A549 (cell line): Measurements from ENCODE around the gene PSMD8.

Experiments
- CTCF ChIP-seq: fragments of >200 bp; sonication (Bioruptor Twin); formaldehyde crosslinking; IDR thresholded peaks from 3 replicates; pipeline ENCODE4 v1.5.1; 2016
- HDAC2 ChIP-seq: fragments of 200-600 bp; sonication (generic); IDR thresholded peaks from 2 replicates; pipeline ENCODE4 v1.6.1; 2016
- POLR2A ChIP-seq: IDR thresholded peaks from 2 replicates; pipeline ENCODE4 v1.6.1; 2012; ENCODE audit warnings: mild to moderate bottlenecking, low read length
- RAD21 ChIP-seq, 2 experiments: fragments of >200 bp in 1 of 2; sonication (Bioruptor Twin) in 1 of 2; formaldehyde crosslinking in 1 of 2; IDR thresholded peaks in 1 of 2; conservative IDR thresholded peaks in 1 of 2; 2 replicates in 1 of 2; 3 replicates in 1 of 2; pipeline ENCODE4 v1.6.1; 2012 to 2018; ENCODE audit warnings: inconsistent platforms in 1 of 2
- RFX5 ChIP-seq: fragments of 450-650 bp; IDR thresholded peaks from 2 replicates; pipeline ENCODE4 v1.7.1; 2014; ENCODE audit warnings: antibody characterized with exemption, mild to moderate bottlenecking, moderate library complexity
- TFCP2L1 ChIP-seq: fragments of 250-450 bp; sonication (Bioruptor Pico); IDR thresholded peaks from 2 replicates; pipeline ENCODE4 v1.5.0; 2021; ENCODE audit warnings: mild to moderate bottlenecking
- TP53 ChIP-seq: fragments of 250-450 bp; sonication (Bioruptor Pico); IDR thresholded peaks from 2 replicates; pipeline ENCODE4 v1.5.0; 2021; ENCODE audit warnings: mild to moderate bottlenecking, moderate library complexity
- TF ChIP-seq, protein P1 (sequence below): IDR thresholded peaks from 2 replicates; pipeline ENCODE4 v1.6.1; 2012; ENCODE audit warnings: low read depth, borderline replicate concordance

GRCh38 chr19:38385804-38386257 is 11.5 kb downstream of the PSMD8 start:
- TF ChIP-seq CTCF (no peak), POLR2A (no peak), TFCP2L1 (CRISPR knock-in tag) (no peak), TP53 (CRISPR knock-in tag) (no peak), RAD21 (conservative IDR thresholded peaks at IDR 0.05 in 1 of 2, IDR thresholded peaks at IDR 0.05 in 1 of 2) (no peak), HDAC2 (no peak), RFX5 (no peak)
- TF ChIP-seq, protein P1, sequence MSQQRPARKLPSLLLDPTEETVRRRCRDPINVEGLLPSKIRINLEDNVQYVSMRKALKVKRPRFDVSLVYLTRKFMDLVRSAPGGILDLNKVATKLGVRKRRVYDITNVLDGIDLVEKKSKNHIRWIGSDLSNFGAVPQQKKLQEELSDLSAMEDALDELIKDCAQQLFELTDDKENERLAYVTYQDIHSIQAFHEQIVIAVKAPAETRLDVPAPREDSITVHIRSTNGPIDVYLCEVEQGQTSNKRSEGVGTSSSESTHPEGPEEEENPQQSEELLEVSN = no peak
